A204.1 (cell line): Measurements from ENCODE around the gene ADCY3.

Experiments used
- FAIRE-seq: peaks from 2 replicates; lab custom pipeline; 2012; peaks lifted over from hg19 to GRCh38; lab: Jason Lieb, UNC

The ADCY3 gene

GRCh38 chr2:24920098-24920808 is at the start of gene ADCY3:
TSS of gene ADCY3 (minus strand) at chr2:24920237. CDS start at chr2:24918987, 1,250 bp downstream.
- no peak for FAIRE-seq

GRCh38 chr2:24969784-24970183 is 49.7 kb upstream of the ADCY3 start:
- peak; percentile 29 for FAIRE-seq

- no peak for FAIRE-seq
Observed at GRCh38 chr2:24961903-24962302, 41.9 kb upstream of the ADCY3 start.

GRCh38 chr2:24959761-24960160 is 39.7 kb upstream of the ADCY3 start:
- no peak for FAIRE-seq

GRCh38 chr2:24958411-24958935 is 38.4 kb upstream of the ADCY3 start:
- no peak for FAIRE-seq

- FAIRE-seq: no peak
Observed at GRCh38 chr2:24957976-24958375, 37.9 kb upstream of the ADCY3 start.

- no peak for FAIRE-seq
Observed at GRCh38 chr2:24957221-24957620, 37.2 kb upstream of the ADCY3 start.

GRCh38 chr2:24955921-24956320 is 35.9 kb upstream of the ADCY3 start:
- FAIRE-seq: no peak

GRCh38 chr2:24955232-24955631 is 35.2 kb upstream of the ADCY3 start:
- no peak for FAIRE-seq

GRCh38 chr2:24950102-24950501 is 30.1 kb upstream of the ADCY3 start:
- no peak for FAIRE-seq

GRCh38 chr2:24948506-24948905 is 28.5 kb upstream of the ADCY3 start:
- FAIRE-seq: no peak

GRCh38 chr2:24947561-24948157 is 27.6 kb upstream of the ADCY3 start:
- FAIRE-seq: no peak

GRCh38 chr2:24945907-24946306 is 25.9 kb upstream of the ADCY3 start:
- FAIRE-seq: no peak

GRCh38 chr2:24943427-24944053 is 23.5 kb upstream of the ADCY3 start:
- no peak for FAIRE-seq

- FAIRE-seq: no peak
Observed at GRCh38 chr2:24939353-24939752, 19.3 kb upstream of the ADCY3 start.

- no peak for FAIRE-seq
Observed at GRCh38 chr2:24937236-24937635, 17.2 kb upstream of the ADCY3 start.

GRCh38 chr2:24935145-24935544 is 15.1 kb upstream of the ADCY3 start:
- FAIRE-seq: no peak

- FAIRE-seq: no peak
Observed at GRCh38 chr2:24932715-24933114, 12.7 kb upstream of the ADCY3 start.

GRCh38 chr2:24930768-24931167 is 10.7 kb upstream of the ADCY3 start:
- no peak for FAIRE-seq

- FAIRE-seq: no peak
Observed at GRCh38 chr2:24929230-24929629, 9.2 kb upstream of the ADCY3 start.

- FAIRE-seq: no peak
Observed at GRCh38 chr2:24928036-24928435, 8.0 kb upstream of the ADCY3 start.

- no peak for FAIRE-seq
Observed at GRCh38 chr2:24926602-24927252, 6.7 kb upstream of the ADCY3 start.

GRCh38 chr2:24926220-24926601 is 6.2 kb upstream of the ADCY3 start:
- no peak for FAIRE-seq
